DMS53 (cell line): ENCODE measurements around the gene STAT6.

Experiments used
- DNase-seq: peaks from one replicate; lab custom pipeline; 2025; lab: John Stamatoyannopoulos, UW

Gene STAT6

DNA sequence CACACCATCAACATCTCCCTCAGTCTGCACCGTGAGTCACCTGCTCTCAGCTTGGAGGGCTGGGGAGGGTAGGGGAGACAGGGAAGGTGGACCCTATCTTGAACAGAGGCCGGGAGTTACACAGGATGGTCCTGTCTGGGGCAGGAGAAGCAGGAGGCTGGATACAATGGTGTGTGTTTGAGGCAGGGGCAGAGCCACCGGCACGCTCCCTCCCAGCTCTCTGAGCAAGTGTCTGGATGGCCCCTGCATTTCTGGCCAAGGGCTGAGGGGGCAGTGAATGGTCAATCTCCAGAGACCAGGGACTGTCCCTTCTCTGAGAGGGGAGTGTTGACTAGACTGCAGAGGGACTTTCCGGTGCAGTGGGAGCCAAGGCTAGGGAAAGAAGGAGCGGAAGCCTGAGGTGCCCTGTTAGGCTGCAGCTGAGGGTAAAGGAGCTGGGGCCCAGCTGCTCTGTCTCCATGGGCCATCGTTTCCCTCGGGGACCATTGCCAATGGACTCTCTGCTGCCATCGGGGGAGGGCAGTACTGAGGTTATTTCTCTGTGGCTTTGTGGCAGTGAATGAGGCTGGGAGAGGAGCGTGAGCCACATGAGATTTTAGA is 34.4 kb upstream of the STAT6 start:
- DNase-seq: no peak

DNA sequence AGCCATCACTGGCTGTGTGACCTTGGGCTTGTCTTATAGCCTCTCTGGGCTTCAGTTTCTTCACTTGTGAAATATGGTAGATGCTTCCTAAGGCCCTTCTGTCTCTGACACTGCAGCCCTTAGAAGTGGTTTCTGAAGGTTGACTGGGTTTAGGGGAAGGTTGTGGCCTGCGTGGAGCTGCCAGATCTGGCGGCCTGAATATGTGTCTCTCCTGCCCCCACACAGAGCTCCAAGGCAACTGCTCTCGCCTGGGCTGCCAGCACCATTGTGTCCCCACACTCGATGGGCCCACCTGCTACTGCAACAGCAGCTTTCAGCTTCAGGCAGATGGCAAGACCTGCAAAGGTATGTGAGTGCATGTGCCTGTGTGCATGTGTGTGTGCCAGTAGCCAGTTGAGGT is 32.3 kb upstream of the STAT6 start:
- no peak for DNase-seq

DNA sequence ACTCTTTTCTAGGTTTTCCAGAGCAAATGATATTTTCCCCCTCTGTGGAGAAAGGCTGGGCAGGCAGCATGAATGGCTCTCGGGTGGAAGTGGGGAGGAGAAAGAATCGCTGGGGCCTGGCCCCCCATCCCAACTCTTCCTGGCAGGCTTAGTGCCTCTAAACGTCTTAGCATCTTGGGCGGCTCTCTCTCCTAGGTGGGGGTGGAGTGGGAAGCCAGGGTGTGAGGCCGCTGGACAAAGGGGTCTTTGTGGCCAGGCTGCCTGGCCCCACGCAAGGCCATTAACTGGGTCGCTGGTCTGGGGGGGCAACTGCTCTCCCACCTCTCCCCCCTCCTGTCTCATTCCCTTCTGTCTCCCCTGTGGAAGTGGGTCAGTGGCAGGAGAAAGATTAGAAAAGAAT is 31.6 kb upstream of the STAT6 start:
- no peak for DNase-seq

DNA sequence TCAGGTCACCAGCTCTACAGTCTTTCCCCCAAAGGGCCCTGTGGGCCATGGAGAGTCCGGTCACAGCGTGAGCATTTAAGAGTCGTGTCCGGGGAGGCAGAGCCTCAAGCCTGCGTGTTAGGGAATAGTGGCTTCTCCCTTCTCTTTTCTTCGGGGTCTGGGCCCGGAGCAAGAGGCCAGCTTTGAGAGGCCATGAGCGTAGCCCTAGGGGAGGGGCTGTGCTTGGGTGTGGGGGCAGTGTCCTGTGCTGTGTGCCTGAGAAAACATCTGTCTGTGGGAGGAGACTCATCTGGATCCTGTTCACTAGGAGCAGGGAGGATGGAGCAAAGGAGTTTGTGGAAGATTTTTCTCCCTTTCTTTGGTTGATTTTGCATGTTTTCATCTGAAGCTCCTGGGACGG is 31.0 kb upstream of the STAT6 start:
- DNase-seq: no peak

DNA sequence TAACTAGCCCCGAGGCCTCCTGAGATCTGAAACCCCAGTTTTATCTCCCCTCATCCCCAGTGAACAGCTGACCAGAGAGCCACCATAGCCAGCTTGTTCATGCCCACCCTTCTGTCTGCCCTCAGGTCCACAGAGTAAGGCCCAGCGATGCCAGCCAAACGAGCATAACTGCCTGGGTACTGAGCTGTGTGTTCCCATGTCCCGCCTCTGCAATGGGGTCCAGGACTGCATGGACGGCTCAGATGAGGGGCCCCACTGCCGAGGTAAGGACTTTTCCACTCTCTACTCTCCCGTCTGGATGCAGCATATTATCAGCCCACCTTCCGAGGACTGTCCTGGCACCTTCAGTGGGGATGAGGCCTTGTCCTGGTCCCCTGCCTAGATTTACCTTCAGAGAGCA is 30.1 kb upstream of the STAT6 start:
- DNase-seq: no peak

DNA sequence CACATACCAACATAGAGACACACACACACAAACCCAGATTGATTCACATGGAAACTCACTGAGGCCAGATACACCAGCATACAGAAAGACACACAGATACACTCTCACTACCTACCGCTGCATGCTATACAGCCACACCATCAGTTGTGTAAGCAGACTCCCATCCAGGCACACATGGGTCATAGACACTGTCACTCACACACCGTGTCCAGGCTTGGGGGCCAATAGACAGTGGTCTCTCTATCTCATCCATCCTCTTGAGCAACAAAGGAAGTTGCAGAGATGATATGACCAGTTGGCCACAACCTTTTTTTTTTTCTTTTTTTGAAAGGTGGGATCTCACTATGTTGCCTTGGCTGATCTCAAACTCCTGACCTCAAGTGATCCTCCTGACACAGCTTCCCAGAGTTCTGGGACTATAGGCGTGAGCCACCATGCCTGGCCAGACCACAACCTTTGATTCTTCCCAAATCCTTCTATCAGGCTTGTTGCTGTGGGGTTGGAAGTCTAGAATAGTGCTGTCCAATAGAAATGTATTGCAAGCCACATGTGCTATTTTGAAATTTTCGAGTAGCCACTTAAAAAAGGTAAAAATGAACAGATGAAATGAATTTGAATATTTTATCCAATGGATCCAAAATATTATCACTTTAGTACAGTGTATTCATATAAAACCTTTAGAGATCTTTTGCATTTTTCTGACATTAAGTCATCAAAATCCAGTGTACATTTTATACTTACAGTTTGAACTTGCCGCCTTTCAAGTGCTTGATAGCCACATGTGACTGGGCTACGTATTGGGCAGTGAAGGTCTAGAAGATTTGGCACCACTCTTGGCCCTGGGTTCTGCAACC is 28.9 kb upstream of the STAT6 start:
- DNase-seq: no peak

DNA sequence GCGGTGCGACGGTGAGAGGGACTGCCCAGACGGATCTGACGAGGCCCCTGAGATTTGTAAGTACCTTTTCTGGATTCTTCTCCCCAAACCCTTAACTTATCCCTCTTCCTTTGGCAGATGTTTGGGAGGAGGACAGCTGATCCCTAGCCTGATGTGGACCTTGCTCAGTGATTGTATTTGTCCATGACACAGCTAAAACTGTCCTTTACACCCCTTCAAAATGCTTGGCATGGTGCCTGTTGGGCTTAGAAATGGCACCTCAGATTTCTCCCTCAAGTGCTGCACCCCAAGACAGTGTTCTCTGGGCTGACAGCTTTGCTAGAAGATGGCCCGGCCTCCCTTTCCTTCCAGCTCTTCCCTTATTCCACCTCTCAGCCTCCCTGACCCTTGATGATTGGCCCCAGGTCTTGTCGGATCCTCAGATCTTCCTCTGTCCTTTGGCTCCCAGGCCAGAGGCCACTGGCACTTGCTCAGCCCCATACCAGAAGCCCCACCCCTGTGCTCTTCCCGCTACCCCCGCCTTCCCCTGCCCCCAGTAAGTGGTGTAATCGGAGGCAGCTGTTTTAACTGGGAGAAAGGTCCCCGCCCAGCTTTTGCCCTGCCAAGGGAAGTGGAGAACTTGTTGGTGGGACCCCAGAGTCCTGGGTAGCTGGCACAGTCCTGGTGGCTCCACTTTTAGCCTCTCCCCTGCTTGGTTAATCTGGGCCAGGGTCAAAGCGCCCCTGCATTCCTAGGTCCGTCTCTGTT is 27.5 kb upstream of the STAT6 start:
- no peak for DNase-seq

DNA sequence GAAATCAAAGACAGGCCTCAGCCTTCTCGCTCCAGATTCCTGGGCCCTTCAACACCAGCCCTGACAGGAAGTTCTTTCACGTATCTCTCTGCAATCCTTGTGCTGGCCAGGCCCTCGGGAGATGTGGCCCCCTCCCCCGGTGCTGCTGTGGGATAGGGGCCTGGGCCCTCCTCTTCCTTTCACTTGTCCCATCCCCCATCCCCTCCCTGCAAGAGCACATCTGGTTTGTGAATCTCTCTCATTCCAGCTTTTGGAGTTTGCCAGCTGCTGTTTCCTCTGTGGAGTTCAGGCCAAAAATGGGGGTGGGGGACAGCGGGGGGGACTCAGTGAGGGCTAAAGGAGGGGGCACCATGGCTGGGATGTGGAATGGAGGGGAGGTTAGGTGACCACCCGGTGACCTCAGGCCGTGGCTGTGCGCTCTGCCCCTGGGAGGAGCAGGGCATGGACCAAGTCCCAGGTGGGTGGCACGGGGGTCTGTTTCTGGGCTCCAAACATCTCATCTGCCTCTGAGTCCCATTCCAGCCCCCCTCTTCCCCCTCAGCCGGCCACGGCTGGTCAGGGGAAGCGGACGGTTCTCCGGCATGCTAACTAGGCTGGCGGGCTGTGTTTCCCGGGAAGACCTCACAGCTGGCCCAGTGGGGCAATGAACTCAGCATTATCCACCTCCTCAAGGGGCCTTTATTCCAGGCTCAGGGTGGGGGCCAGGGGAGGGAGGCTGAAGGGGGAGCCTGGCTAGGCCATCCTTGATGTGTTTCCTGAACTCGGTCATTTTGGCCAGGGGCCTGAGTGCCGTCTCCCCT is 24.6 kb upstream of the STAT6 start:
- DNase-seq: no peak

DNA sequence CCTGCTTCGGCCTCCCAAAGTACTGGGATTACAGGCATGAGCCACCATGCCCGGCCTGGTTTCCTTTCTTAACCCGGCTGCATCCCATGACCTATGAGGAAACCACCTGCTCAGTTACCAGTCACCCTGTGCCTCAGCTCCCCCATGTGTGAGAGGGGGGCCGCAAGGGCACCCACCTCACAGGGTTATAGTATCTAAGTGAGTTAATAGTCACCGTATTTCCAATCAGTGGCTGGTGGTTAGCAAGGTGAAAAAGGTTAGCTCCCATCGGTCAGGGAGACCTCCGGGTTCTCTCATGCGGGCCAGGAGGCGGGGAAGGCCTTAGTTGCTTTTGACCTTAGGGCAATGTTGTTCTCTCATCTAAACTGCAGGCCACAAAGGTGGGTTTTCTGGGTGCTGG is 23.8 kb upstream of the STAT6 start:
- no peak for DNase-seq

DNA sequence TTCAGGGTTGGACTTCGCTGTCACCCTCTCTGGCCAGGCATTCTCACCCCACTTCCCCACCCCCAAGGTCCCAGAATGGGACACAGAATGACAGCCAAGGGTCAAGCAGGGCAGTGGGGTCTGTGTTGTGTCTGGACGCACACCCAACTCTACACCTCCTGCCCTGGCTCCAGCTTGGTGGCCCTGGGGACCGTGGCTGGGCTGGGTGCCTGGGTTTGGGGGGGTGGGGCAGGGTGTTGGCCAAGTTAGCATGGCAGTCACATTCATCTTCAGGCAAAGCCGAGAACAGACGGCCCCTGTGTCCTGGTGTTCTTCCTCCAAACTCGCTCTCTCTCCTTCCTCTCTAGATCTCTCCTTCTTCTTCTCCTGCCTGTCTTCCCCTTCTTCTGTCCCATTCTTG is 22.8 kb upstream of the STAT6 start:
- DNase-seq: no peak

DNA sequence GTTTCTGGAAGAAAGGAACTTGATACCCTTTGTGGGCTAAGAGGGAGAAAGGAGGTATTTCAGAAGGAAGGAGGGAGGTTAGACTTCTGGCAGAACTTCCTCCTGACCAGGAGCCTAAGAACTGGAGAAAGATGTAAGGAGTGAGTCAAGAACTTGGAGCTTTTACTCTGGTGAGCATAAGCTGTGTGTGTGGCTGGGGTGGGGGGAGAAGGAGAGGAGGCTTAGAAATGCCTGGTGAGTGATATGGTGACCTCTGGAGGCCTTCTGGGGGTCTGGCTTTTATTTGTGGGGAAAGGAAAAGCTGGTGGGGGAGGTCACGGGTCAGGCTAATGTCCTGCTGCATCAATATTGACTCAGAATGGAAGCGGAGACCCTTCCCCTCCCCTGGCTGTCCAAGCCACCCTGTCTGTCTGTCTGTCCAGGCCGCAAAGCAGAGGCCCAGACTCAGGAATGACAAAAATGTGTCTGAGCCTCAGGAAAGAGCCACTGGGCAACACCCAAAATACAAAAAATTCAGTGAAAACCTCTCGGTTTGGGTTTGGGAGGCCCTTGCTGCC is 21.9 kb upstream of the STAT6 start:
- DNase-seq: no peak

DNA sequence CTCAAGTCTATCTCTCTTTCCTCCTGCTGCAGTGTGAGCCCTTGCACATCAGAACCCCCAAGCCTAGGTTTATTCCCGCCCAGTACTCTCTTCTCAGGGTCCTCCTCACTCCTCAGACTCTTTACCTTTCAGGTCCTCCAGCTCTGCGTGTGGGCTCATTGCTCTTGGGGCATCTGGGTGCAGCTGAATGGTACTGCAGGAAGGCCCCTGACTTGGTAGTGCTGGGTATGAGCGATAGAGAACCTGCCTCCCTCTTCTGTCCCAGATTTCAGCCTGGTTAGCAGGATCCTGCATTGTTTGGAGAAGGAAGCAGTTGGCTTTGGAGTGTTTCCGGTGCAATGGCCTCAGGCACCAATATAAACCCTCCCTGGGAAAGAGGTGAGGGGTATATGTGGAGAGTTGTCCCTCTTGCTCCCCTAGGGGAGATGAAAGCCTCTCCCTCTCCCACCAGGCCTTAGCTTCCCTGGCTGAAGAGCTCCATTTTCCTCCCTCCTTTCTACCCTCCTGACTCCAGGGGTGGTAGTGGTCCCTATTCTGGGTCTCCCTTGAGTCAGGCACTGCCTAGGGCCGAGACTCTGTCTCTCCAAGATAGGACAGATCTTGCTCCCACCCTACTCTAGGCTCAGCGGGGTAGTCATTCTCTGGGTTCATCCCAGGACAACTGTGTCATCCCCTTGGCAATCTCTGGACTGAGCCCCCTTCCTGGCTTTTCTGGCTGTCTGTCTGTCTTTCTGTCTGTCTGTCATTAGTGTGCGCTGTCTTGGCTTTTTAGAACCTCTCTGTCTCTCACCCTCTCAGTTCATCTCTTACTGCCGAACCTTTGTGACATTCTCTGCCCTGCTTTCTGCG is 21.0 kb upstream of the STAT6 start:
- DNase-seq: peak; percentile 55

DNA sequence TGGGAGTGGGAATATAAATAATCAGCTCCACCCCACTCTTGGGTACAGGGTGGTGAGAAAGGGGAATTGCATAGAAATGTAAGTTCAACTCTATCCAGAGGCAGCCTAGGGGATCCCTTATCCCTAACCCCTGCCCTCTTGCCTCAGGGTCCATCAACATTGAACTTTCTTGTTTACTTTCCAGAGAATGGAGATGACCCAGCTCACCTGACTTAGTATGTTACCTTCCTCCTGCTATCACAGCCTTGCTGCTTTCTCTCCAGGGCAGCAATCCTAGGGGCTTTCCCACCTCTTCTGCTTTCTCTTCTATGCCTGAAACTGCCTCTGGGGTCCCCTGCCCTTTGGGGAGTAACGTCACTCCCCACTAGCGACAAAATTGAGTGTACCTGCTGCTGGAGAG is 19.8 kb upstream of the STAT6 start:
- DNase-seq: no peak

DNA sequence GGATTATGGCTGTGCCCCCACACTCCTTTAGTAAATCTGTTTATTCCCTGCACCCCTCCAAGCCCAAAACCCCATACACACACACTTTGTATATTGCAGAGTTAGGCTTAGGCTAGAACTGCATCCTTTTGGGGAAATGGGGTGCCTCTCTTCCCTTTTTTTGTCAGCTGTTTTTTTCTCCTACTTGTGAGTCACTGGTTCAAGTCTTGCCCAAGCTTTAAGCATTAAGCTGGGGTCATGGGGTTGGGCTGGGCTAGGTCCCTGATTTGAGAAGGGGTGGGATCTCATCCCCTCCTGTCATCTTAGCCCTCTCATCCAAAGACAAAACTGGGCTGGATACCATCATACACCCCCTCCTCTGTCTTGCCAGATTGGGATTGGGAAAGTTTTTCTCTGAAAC is 18.7 kb upstream of the STAT6 start:
- no peak for DNase-seq

DNA sequence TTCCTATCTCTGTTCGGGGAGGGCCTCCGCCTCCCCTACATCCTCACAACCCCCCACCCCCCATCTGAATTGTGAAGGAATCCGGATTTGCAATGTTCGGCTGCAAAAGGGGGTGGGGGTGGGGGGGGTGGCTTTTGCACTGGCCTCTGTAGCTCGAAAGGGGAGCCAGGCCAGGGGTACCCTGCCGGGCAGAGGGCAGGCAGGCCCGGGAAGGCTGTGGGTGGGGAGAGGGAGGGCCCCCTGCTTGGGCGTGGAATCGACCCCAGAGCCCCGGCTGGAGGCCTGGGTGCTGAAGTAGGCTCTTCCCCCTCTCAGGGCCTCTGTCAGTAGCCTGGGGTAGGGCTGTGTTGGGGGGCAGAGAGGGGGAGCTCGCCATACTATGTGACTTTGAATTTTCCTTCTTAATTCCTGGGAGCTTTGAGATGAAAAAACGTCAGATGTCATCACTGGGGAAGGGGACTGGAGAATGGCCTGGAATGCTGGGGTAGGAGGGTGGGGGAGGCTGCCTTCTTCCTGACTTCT is 18.2 kb upstream of the STAT6 start:
- no peak for DNase-seq

DNA sequence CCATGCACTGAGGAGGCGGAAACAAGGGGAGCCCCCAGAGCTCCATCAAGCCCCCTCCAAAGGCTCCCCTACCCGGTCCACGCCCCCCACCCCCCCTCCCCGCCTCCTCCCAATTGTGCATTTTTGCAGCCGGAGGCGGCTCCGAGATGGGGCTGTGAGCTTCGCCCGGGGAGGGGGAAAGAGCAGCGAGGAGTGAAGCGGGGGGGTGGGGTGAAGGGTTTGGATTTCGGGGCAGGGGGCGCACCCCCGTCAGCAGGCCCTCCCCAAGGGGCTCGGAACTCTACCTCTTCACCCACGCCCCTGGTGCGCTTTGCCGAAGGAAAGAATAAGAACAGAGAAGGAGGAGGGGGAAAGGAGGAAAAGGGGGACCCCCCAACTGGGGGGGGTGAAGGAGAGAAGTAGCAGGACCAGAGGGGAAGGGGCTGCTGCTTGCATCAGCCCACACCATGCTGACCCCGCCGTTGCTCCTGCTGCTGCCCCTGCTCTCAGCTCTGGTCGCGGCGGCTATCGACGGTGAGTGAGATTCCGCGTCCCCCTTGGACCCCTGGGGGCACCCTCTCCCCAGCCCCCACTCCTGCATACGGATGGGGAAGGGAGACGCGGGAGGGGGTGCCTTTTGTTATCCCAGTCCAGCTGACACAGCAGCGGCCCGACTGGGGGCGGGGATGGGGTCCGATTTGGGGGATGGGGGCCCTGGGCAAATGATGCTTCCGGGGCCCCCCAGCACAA is 17.5 kb upstream of the STAT6 start:
- DNase-seq: peak; percentile 41

DNA sequence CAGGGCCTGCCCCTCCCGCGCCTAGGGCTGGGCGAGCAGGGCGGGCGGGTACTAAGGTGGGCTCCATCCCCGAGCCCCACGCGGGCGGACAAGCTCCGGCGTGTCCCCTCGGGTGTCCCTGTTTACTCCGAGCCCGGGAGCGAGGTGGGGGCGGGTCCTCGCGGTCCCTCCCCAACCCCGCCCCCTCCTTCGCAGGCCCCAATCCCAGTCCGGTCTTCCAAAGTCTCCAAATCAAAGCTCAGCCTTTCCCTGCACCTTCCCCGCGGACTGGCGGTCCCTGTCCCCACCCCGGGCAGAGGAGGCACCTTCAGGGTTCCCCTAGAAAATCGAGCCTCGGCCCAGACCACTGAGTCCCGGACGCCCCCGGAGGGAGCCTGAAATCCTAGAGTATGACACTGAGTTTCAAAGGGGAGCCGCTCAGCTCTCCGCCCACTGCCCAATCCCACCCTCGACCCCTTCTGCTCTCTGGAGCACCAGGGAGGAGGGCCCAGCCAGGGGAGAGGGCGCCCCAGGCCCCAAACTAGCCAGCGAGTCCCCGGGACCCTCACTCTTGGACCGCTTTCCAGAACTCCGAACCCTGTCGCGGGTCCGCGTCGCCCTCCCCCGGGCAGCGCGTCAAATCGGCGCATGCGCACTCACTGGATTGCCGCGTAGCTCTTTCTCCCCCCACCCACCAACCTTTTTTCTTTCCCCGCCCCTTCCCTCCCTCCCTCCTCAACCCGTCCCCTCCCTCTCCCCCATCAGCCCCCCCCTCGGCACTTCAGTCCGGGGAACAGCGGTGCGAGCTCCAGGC is 16.8 kb upstream of the STAT6 start, which contains the start of gene LRP1:
TSS of gene LRP1 (plus strand) at position 758 of the 793 bp plus-strand sequence. CDS start 482 bp downstream, outside the sequence.
- peak; percentile 90 for DNase-seq

DNA sequence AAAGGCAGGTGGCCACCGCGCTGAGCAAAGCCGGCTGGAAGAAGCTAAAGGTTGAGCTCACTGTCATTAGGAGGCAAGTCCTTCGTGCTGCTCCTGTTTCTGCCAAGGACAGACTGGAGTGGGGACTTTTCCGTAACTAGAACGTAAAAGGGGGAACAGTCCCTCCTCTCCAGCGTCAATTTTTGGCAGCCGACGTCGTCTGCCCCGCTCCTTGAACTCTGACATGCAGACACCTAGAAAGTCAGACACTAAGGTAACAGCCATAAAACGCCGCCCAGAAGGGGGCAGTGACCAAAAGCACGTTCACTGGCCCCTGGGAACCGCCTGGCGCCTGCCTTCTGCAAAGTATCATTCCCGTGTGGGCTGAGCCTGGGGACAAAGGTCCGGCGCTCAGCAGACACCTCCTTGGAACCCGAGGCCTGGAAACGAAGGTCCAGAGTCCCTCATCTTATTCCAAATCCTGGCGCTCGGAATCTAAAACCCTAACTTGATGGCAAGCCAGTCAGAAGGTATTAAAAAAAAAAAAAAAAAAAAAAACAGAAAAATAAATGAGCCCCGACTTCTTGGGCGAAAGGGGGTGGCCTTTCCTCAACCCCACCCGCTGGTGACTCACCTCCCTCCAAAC is 16.1 kb upstream of the STAT6 start:
- peak; percentile 93 for DNase-seq

DNA sequence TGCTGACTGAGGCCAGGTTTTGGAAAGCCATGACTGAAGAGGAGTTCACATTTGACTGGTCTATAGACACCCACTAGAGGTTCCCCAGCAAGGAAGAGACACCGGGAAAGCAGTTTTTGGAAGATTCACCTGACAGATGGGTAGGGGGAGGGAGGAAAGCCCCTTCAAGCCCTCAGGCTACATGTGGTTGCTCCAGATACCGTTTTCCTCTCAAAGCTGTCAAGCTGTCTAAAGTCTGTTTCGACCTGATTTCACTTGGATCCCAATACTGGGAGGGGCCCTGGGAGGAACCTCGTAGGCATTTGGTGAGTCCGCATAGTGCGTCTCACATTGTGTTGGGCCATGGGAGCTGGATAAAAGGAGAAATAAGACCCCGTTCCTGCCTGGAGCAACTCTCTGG is 15.4 kb upstream of the STAT6 start:
- peak; percentile 42 for DNase-seq
